NB4 (cell line): Measurements from ENCODE around the gene PIGQ.

ENCODE experiments used
- CTCF ChIP-seq: IDR thresholded peaks from one replicate; pipeline ENCODE4 v1.5.1; 2012; ENCODE audit warnings: low read depth, low read length
- POLR2A ChIP-seq: IDR thresholded peaks from 2 replicates; pipeline ENCODE4 v1.6.1; 2011; ENCODE audit warnings: mild to moderate bottlenecking; ENCODE audit not compliant: insufficient read length; ENCODE audit errors: extremely low read depth

GRCh38 chr16:582218-582613 is 12.4 kb downstream of the PIGQ start:
- TF ChIP-seq CTCF (no peak), POLR2A (no peak)
